H9 (cell line): ENCODE results near the gene MEF2C. TPM values are rescaled to one million over a fixed set of nuclear protein-coding genes. Genes with fewer than 3 reads are reported as not detected.

Experiments used
- DNase-seq: peaks from one replicate; pipeline ENCODE4 v3.0.0-alpha.2; 2017
- H2AFZ ChIP-seq: one replicate; pipeline ENCODE4 v1.6.1; 2013; ENCODE audit warnings: mild to moderate bottlenecking, low read length, control low read depth, moderate library complexity
- H2AK5ac ChIP-seq: 2 replicates; pipeline ENCODE4 v1.6.1; 2013; ENCODE audit warnings: low read length, control low read depth, mixed read lengths; ENCODE audit not compliant: insufficient read length
- H2BK120ac ChIP-seq: one replicate; pipeline ENCODE4 v1.6.1; 2013; ENCODE audit warnings: low read depth, mild to moderate bottlenecking, low read length, control low read depth, inconsistent platforms; ENCODE audit not compliant: poor library complexity, severe bottlenecking
- H2BK12ac ChIP-seq: 2 replicates; pipeline ENCODE4 v1.6.1; 2013; ENCODE audit warnings: low read length, control low read depth, mixed read lengths, low read depth; ENCODE audit not compliant: insufficient read length
- H2BK15ac ChIP-seq: 2 replicates; pipeline ENCODE4 v1.6.1; 2013; ENCODE audit warnings: low read depth, low read length, control low read depth
- H2BK20ac ChIP-seq: one replicate; pipeline ENCODE4 v1.6.1; 2013; ENCODE audit warnings: low read depth, mild to moderate bottlenecking, low read length, control low read depth, inconsistent platforms; ENCODE audit not compliant: poor library complexity, severe bottlenecking
- H2BK5ac ChIP-seq: 2 replicates; pipeline ENCODE4 v1.6.1; 2013; ENCODE audit warnings: low read length, control low read depth, mixed read lengths; ENCODE audit not compliant: insufficient read length
- H3K14ac ChIP-seq: 2 replicates; pipeline ENCODE4 v1.6.1; 2013; ENCODE audit warnings: low read length, control low read depth; ENCODE audit not compliant: insufficient read depth
- H3K18ac ChIP-seq: 2 replicates; pipeline ENCODE4 v1.6.1; 2013; ENCODE audit warnings: low read depth, mild to moderate bottlenecking, mixed read lengths, low read length, control low read depth; ENCODE audit not compliant: insufficient read length
- H3K23ac ChIP-seq: 2 replicates; pipeline ENCODE4 v1.6.1; 2013; ENCODE audit warnings: low read length, control low read depth, mixed read lengths, low read depth; ENCODE audit not compliant: insufficient read length
- H3K23me2 ChIP-seq: 2 replicates; pipeline ENCODE4 v1.6.1; 2013; ENCODE audit warnings: low read depth, mild to moderate bottlenecking, mixed read lengths, low read length, control low read depth; ENCODE audit not compliant: insufficient read length, poor library complexity, severe bottlenecking
- H3K27ac ChIP-seq: 2 replicates; pipeline ENCODE4 v1.5.1; 2013; ENCODE audit warnings: low read length, control low read depth, mixed read lengths, low read depth; ENCODE audit not compliant: insufficient read length
- H3K27me3 ChIP-seq: 2 replicates; pipeline ENCODE4 v1.6.1; 2013; ENCODE audit warnings: low read length, control low read depth, inconsistent platforms; ENCODE audit not compliant: insufficient read depth
- H3K4ac ChIP-seq: 2 replicates; pipeline ENCODE4 v1.6.1; 2013; ENCODE audit warnings: low read depth, mild to moderate bottlenecking, control low read depth, inconsistent platforms, low read length, moderate library complexity
- H3K4me1 ChIP-seq: 2 replicates; pipeline ENCODE4 v1.6.1; 2013; ENCODE audit warnings: low read length, control low read depth, inconsistent platforms; ENCODE audit not compliant: insufficient read depth
- H3K4me2 ChIP-seq: 2 replicates; pipeline ENCODE4 v1.6.1; 2013; ENCODE audit warnings: low read length, control low read depth, mixed read lengths; ENCODE audit not compliant: insufficient read length, insufficient read depth
- H3K56ac ChIP-seq: 2 replicates; pipeline ENCODE4 v1.6.1; 2013; ENCODE audit warnings: low read depth, mild to moderate bottlenecking, mixed read lengths, low read length, control low read depth; ENCODE audit not compliant: insufficient read length
- H3K79me1 ChIP-seq: 2 replicates; pipeline ENCODE4 v1.6.1; 2013; ENCODE audit warnings: low read depth, mild to moderate bottlenecking, moderate library complexity, low read length, control low read depth, inconsistent platforms; ENCODE audit not compliant: insufficient read depth, poor library complexity, severe bottlenecking
- H3K79me2 ChIP-seq: 2 replicates; pipeline ENCODE4 v1.6.1; 2013; ENCODE audit warnings: low read length, control low read depth, inconsistent platforms; ENCODE audit not compliant: insufficient read depth
- H3K9ac ChIP-seq: 2 replicates; pipeline ENCODE4 v1.6.1; 2013; ENCODE audit warnings: low read length, control low read depth, mixed read lengths; ENCODE audit not compliant: insufficient read length; ENCODE audit errors: extremely low read depth
- H3K9me3 ChIP-seq: one replicate; pipeline ENCODE4 v1.6.1; 2013; ENCODE audit warnings: low read depth, low read length, inconsistent platforms; ENCODE audit not compliant: control insufficient read depth
- H3T11ph ChIP-seq: one replicate; pipeline ENCODE4 v1.6.1; 2013; ENCODE audit warnings: mild to moderate bottlenecking, low read length, control low read depth, inconsistent platforms
- H4K20me1 ChIP-seq: one replicate; pipeline ENCODE4 v1.6.1; 2013; ENCODE audit not compliant: control insufficient read depth, insufficient read length, insufficient read depth
- H4K5ac ChIP-seq: 2 replicates; pipeline ENCODE4 v1.6.1; 2013; ENCODE audit warnings: low read depth, mild to moderate bottlenecking, mixed read lengths, low read length, control low read depth; ENCODE audit not compliant: insufficient read length
- H4K8ac ChIP-seq: replicated peaks from 2 replicates; pipeline ENCODE4 v1.6.1; 2013; ENCODE audit warnings: low read length, control low read depth, mixed read lengths, low read depth; ENCODE audit not compliant: insufficient read length
- H4K91ac ChIP-seq: 2 replicates; pipeline ENCODE4 v1.6.1; 2013; ENCODE audit warnings: low read depth, mild to moderate bottlenecking, moderate library complexity, mixed read lengths, low read length, control low read depth; ENCODE audit not compliant: insufficient read length
- H3K27ac Mint-ChIP-seq, 3 experiments: 2 replicates in 2 of 3; 3 replicates in 1 of 3; pipeline ENCODE4 v1.8.0; 2020 to 2021; ENCODE audit warnings: mixed read lengths in 3 of 3, mild to moderate bottlenecking in 1 of 3, moderate library complexity in 1 of 3
- H3K27me3 Mint-ChIP-seq: 2 replicates; pipeline ENCODE4 v1.8.0; 2021; ENCODE audit warnings: low read depth, mild to moderate bottlenecking, moderate library complexity, mixed read lengths
- H3K36me3 Mint-ChIP-seq, 3 experiments: 2 replicates in 2 of 3; 3 replicates in 1 of 3; pipeline ENCODE4 v1.8.0; 2020 to 2021; ENCODE audit warnings: low read depth in 3 of 3, mixed read lengths in 3 of 3; ENCODE audit not compliant: insufficient read depth in 1 of 3
- H3K4me1 Mint-ChIP-seq, 2 experiments: 2 replicates each; pipeline ENCODE4 v1.8.0; 2020; ENCODE audit warnings: mixed read lengths in 2 of 2
- H3K4me3 Mint-ChIP-seq, 2 experiments: 2 replicates in 1 of 2; 3 replicates in 1 of 2; pipeline ENCODE4 v1.8.0; 2020 to 2021; ENCODE audit warnings: mild to moderate bottlenecking in 2 of 2, mixed read lengths in 2 of 2, moderate library complexity in 1 of 2
- H3K9me3 Mint-ChIP-seq, 2 experiments: 2 replicates in 1 of 2; 3 replicates in 1 of 2; pipeline ENCODE4 v1.8.0; 2020; ENCODE audit warnings: mild to moderate bottlenecking in 2 of 2, mixed read lengths in 2 of 2, moderate library complexity in 1 of 2
- WGBS: extraction: QIAGEN DNeasy Blood & Tissue Kit; methylation state at CpG from one replicate; pipeline ENCODE4 v1.1.7; 2013; ENCODE audit warnings: missing lambda C conversion rate, low lambda C conversion rate, mixed read lengths; ENCODE audit not compliant: insufficient read length; ENCODE audit errors: extremely low coverage; 5-methylcytosine and 5-hydroxymethylcytosine counted together
- total RNA-seq: library from RNA; stranded (reverse); gene quantifications from 2 replicates; pipeline ENCODE4 v1.2.1, GENCODE V29; 2021
- TF ChIP-seq, protein P1 (sequence below): fragments of 200-600 bp; sonication (generic); conservative IDR thresholded peaks from 3 replicates; pipeline ENCODE4 v1.8.0; 2021; ENCODE audit warnings: antibody characterized with exemption, mild to moderate bottlenecking

The MEF2C gene
- total RNA-seq, 1 experiment from 2014 or later: 0.11 TPM

DNA sequence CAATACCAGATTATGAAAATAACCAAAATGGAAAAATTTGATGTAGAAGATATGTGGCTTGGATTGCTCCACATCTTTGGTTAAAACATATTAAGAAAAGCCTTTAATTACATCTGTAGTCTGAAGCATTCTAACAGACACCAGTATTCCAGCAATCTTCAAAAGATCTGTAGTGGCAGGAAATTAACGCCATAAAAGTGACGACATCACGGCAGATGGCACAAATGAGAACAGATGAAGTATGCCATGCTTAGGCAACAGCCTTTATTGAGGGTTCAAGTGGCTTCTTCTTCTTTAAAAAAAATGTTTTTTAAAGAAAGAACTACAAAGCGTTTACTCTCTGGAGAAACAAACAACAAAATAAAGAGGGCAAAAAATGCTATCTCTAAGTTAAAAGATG is 164.2 kb downstream of the MEF2C start:
- Histone ChIP-seq H3T11ph (no peak overlapping the region), H4K8ac (no peak overlapping the region), H4K20me1 (no peaks in the 10 kb centered on the region), H3K14ac (no peak overlapping the region), H2BK5ac (no peak overlapping the region), H2AK5ac (no peak overlapping the region), H2BK20ac (no peak overlapping the region), H2BK15ac (no peak overlapping the region), H3K4me2 (no peak overlapping the region), H3K23ac (no peak overlapping the region), H3K18ac (no peak overlapping the region), H3K56ac (no peak overlapping the region), H3K79me2 (no peaks in the 10 kb centered on the region), H3K9me3 (no peaks in the 10 kb centered on the region), H3K4me1 (peaks cover 2% of the 10 kb centered on the region; the same call in 1 of the 2 replicates), H2BK12ac (no peak overlapping the region), H4K91ac (no peak overlapping the region), H3K9ac (no peak overlapping the region), H3K27ac (no peak overlapping the region), H3K4ac (no peak overlapping the region), H3K27me3 (peaks cover 4% of the 10 kb centered on the region; the same call in 1 of the 2 replicates), H3K23me2 (no peaks in the 10 kb centered on the region), H2AFZ (no peak overlapping the region), H3K79me1 (no peaks in the 10 kb centered on the region), H2BK120ac (no peak overlapping the region), H4K5ac (no peak overlapping the region)
- no peaks in the 10 kb centered on the region for H3K36me3 Mint-ChIP-seq
- H3K27ac Mint-ChIP-seq: no peak overlapping the region
- H3K4me1 Mint-ChIP-seq: peaks cover 11 to 15% of the 10 kb centered on the region in 2 experiments
- no peak overlapping the region for H3K4me3 Mint-ChIP-seq
- DNase-seq: no peak
- H3K9me3 Mint-ChIP-seq: no peaks in the 10 kb centered on the region
- WGBS: no CpG with 5 or more reads among the region's 4 CpGs
- TF ChIP-seq, protein P1, sequence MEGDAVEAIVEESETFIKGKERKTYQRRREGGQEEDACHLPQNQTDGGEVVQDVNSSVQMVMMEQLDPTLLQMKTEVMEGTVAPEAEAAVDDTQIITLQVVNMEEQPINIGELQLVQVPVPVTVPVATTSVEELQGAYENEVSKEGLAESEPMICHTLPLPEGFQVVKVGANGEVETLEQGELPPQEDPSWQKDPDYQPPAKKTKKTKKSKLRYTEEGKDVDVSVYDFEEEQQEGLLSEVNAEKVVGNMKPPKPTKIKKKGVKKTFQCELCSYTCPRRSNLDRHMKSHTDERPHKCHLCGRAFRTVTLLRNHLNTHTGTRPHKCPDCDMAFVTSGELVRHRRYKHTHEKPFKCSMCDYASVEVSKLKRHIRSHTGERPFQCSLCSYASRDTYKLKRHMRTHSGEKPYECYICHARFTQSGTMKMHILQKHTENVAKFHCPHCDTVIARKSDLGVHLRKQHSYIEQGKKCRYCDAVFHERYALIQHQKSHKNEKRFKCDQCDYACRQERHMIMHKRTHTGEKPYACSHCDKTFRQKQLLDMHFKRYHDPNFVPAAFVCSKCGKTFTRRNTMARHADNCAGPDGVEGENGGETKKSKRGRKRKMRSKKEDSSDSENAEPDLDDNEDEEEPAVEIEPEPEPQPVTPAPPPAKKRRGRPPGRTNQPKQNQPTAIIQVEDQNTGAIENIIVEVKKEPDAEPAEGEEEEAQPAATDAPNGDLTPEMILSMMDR: no peak
- H3K27me3 Mint-ChIP-seq: peaks cover 14% of the 10 kb centered on the region
